Kidney epithelial cell (primary cell): ENCODE data around the gene RPA3. TPM values are rescaled to one million over a fixed set of nuclear protein-coding genes. Genes with fewer than 3 reads are reported as not detected.
"Not testable (repeated sequence)": the region's sequence is repeated elsewhere in the genome, so short reads cannot be mapped to it uniquely, and the experiment has no call there.

Experiments used
- DNase-seq: peaks from one replicate; pipeline ENCODE4 v3.0.0-alpha.2; 2010; ENCODE audit warnings: low read depth
- H3K27me3 ChIP-seq: 2 replicates; pipeline ENCODE4 v1.6.0; 2011; ENCODE audit warnings: low read length; ENCODE audit not compliant: control insufficient read depth, insufficient read depth
- H3K36me3 ChIP-seq: 2 replicates; pipeline ENCODE4 v1.5.1; 2011; ENCODE audit warnings: low read length; ENCODE audit not compliant: control insufficient read depth, insufficient read depth
- H3K4me3 ChIP-seq: 2 replicates; pipeline ENCODE4 v1.5.1; 2011; ENCODE audit warnings: low read depth, mild to moderate bottlenecking, control low read depth, low read length
- CTCF ChIP-seq: IDR thresholded peaks from 2 replicates; pipeline ENCODE4 v1.5.1; 2011; ENCODE audit warnings: mild to moderate bottlenecking, moderate library complexity, low read length, control low read depth, inconsistent platforms; ENCODE audit not compliant: insufficient read depth, poor library complexity, severe bottlenecking
- total RNA-seq: library from RNA; depleted of rRNA; stranded (reverse); fragments of >200 nt; gene quantifications from 2 replicates; pipeline ENCODE4 v1.2.3, GENCODE V29; 2015

The RPA3 gene
- total RNA-seq, 1 donor from 2014 or later: 21.2 TPM

GRCh38 chr7:7667187-7667586 lies 51.2 kb downstream of the RPA3 start:
- no peak for DNase-seq

GRCh38 chr7:7665031-7665430 lies 53.4 kb downstream of the RPA3 start:
- Histone ChIP-seq H3K4me3 (no peak overlapping the region), H3K27me3 (no peaks in the 10 kb centered on the region), H3K36me3 (no peaks in the 10 kb centered on the region)
- DNase-seq: no peak
- no peak for TF ChIP-seq CTCF

More at GRCh38 chr7:7667187-7667586, 51.2 kb downstream of the RPA3 start:
- no peaks in the 10 kb centered on the region for H3K27me3 ChIP-seq
- no peak for TF ChIP-seq CTCF
- H3K36me3 ChIP-seq: no peaks in the 10 kb centered on the region
- no peak overlapping the region for H3K4me3 ChIP-seq

GRCh38 chr7:7664291-7664690 lies 54.1 kb downstream of the RPA3 start:
- no peaks in the 10 kb centered on the region for H3K27me3 ChIP-seq

GRCh38 chr7:7662527-7662926 lies 55.9 kb downstream of the RPA3 start:
- peak; percentile 42 for TF ChIP-seq CTCF
- no peak for DNase-seq
- H3K36me3 ChIP-seq: no peaks in the 10 kb centered on the region
- no peak overlapping the region for H3K4me3 ChIP-seq
- H3K27me3 ChIP-seq: no peaks in the 10 kb centered on the region

More at GRCh38 chr7:7664291-7664690, 54.1 kb downstream of the RPA3 start:
- no peak overlapping the region for H3K4me3 ChIP-seq
- no peaks in the 10 kb centered on the region for H3K36me3 ChIP-seq
- no peak for TF ChIP-seq CTCF
- DNase-seq: no peak

DNA sequence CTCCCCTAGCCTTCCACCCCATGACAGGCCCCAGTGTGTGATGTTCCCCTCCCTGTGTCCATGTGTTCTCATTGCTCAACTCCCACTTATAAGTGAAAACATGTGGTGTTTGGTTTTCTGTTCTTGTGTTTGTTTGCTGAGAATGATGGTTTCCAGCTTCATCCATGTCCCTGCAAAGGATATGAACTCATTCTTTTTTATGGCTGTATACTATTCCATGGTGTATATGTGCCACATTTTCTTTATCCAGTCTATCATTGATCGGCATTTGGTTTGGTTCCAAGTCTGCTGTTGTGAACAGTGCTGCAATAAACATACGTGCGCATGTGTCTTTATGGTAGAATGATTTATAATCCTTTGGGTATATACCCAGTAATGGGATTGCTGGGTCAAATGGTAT lies 61.9 kb downstream of the RPA3 start:
- H3K27me3 ChIP-seq, DNase-seq, H3K36me3 ChIP-seq, H3K4me3 ChIP-seq: not testable (repeated sequence)

DNA sequence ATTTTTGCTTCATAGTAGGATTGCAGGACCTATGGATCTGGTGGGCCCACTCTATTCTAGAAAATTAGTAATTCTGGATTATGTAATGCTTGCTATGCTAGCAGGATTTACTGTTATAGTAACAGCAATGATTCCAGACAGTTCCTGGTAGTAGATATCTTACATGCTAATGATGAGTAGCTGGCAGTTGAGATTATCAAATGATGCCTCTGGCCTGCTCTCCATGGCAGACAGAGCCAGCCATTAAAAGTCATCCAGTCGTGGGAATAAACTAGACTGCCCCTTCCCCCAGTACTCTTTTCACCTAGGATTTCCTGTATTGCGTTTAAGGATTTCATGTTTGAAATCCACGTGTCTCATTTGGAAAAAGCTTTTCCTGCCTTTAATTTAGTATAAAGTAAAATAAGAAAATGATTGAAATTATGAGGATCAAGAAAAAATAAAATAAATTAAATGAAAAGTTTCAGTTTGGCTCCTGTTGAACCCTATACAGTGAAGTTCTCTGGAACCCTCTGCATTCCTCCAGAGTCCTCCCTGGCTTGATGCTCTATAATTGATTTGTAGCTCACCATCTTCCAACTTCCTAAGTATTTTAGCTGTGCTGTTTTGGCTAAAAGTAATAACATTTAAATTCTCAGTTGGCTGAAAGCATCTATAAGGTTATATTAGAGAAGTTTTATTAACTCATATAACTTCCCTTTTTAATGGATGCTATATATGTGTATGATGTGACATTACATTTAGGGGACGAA lies 63.3 kb downstream of the RPA3 start:
- Histone ChIP-seq H3K36me3 (no peaks in the 10 kb centered on the region), H3K27me3 (no peaks in the 10 kb centered on the region), H3K4me3 (no peak overlapping the region)
- TF ChIP-seq CTCF: no peak
- DNase-seq: no peak
